ENCODE results near the gene GPR160.

The GPR160 gene

GRCh38 chr3:170027233-170028102 lies 10.3 kb upstream of the GPR160 start:
- no peak for DNase-seq (ENCODE audit: low read depth in 3 of 3)

- DNase-seq (ENCODE audit: low read depth in 3 of 3) = no peak
Measured at GRCh38 chr3:170033489-170033888, 4.3 kb upstream of the GPR160 start.

GRCh38 chr3:170038434-170039110 lies 777 bp downstream of the GPR160 start:
- DNase-seq (ENCODE audit: low read depth in 3 of 3) = no peak

- DNase-seq (ENCODE audit: low read depth in 3 of 3) = no peak
Measured at GRCh38 chr3:170040418-170040817, 2.6 kb downstream of the GPR160 start.

GRCh38 chr3:170043506-170043905 lies 5.7 kb downstream of the GPR160 start:
- DNase-seq (ENCODE audit: low read depth in 3 of 3) = no peak

- no peak for DNase-seq (ENCODE audit: low read depth in 3 of 3)
Measured at GRCh38 chr3:170044271-170044670, 6.5 kb downstream of the GPR160 start.

GRCh38 chr3:170044795-170045244 lies 7.0 kb downstream of the GPR160 start:
- no peak for DNase-seq (ENCODE audit: low read depth in 3 of 3)

- DNase-seq (ENCODE audit: low read depth in 3 of 3) = no peak
Measured at GRCh38 chr3:170046269-170047132, 8.7 kb downstream of the GPR160 start.

GRCh38 chr3:170047133-170047404 lies 9.3 kb downstream of the GPR160 start:
- no peak for DNase-seq (ENCODE audit: low read depth in 3 of 3)

GRCh38 chr3:170049146-170050000 lies 11.6 kb downstream of the GPR160 start:
- DNase-seq (ENCODE audit: low read depth in 3 of 3) = no peak

- no peak for DNase-seq (ENCODE audit: low read depth in 3 of 3)
Measured at GRCh38 chr3:170050753-170051152, 13.0 kb downstream of the GPR160 start.

GRCh38 chr3:170052398-170052797 lies 14.6 kb downstream of the GPR160 start:
- no peak for DNase-seq (ENCODE audit: low read depth in 3 of 3)

- no peak for DNase-seq (ENCODE audit: low read depth in 3 of 3)
Measured at GRCh38 chr3:170054204-170054603, 16.4 kb downstream of the GPR160 start.

GRCh38 chr3:170055209-170055608 lies 17.4 kb downstream of the GPR160 start:
- no peak for DNase-seq (ENCODE audit: low read depth in 3 of 3)

- no peak for DNase-seq (ENCODE audit: low read depth in 3 of 3)
Measured at GRCh38 chr3:170056710-170057454, 19.1 kb downstream of the GPR160 start.

- no peak for DNase-seq (ENCODE audit: low read depth in 3 of 3)
Measured at GRCh38 chr3:170057550-170057949, 19.8 kb downstream of the GPR160 start.

- DNase-seq (ENCODE audit: low read depth in 3 of 3) = no peak
Measured at GRCh38 chr3:170058127-170058526, 20.3 kb downstream of the GPR160 start.

- no peak for DNase-seq (ENCODE audit: low read depth in 3 of 3)
Measured at GRCh38 chr3:170059447-170059846, 21.7 kb downstream of the GPR160 start.

- no peak for DNase-seq (ENCODE audit: low read depth in 3 of 3)
Measured at GRCh38 chr3:170062068-170062467, 24.3 kb downstream of the GPR160 start.

- no peak for DNase-seq (ENCODE audit: low read depth in 3 of 3)
Measured at GRCh38 chr3:170062769-170063168, 25.0 kb downstream of the GPR160 start.

GRCh38 chr3:170063691-170064090 lies 25.9 kb downstream of the GPR160 start:
- no peak for DNase-seq (ENCODE audit: low read depth in 3 of 3)
